Right atrium auricular region (tissue), 2 donors: ENCODE data around the gene C20orf202. TPM values are rescaled to one million over a fixed set of nuclear protein-coding genes. Genes with fewer than 3 reads are reported as not detected.

ENCODE experiments used
- DNase-seq: peaks from one replicate; pipeline ENCODE4 v3.0.0-alpha.2; 2019; ENCODE audit warnings: low spot score
- H3K27ac ChIP-seq, 2 donors: fragments of 200-600 bp; sonication (generic); 1 replicate in 1 of 2; 2 replicates in 1 of 2; pipeline ENCODE4 v1.5.1; 2016 to 2019
- H3K27me3 ChIP-seq, 2 donors: fragments of 200-600 bp; sonication (generic); one replicate each; pipeline versions ENCODE4 v1.5.1 to v1.6.0; 2017 to 2019
- H3K36me3 ChIP-seq: fragments of 200-600 bp; sonication (generic); one replicate; pipeline ENCODE4 v1.5.1; 2016
- H3K4me1 ChIP-seq, 2 donors: fragments of 200-600 bp; sonication (generic); one replicate each; pipeline versions ENCODE4 v1.5.1 to v1.6.0; 2017 to 2019
- H3K4me3 ChIP-seq, 2 donors: fragments of 200-600 bp; sonication (generic); 1 replicate in 1 of 2; 2 replicates in 1 of 2; pipeline ENCODE4 v1.5.1; 2017 to 2019; ENCODE audit warnings: mild to moderate bottlenecking in 1 of 2, moderate library complexity in 1 of 2
- H3K9me3 ChIP-seq, 2 donors: fragments of 200-600 bp; sonication (generic); one replicate each; pipeline ENCODE4 v1.5.1; 2019
- total RNA-seq, 2 donors: library from RNA; depleted of rRNA; stranded (reverse); fragments of >200 nt; gene quantifications; one replicate each; pipeline ENCODE4 v1.1.0, GENCODE V29; 2016
- TF ChIP-seq, protein P1 (sequence below), 2 donors: fragments of 200-600 bp; sonication (generic); IDR thresholded peaks; one replicate each; pipeline ENCODE4 v1.5.1; 2019; ENCODE audit warnings: antibody characterized with exemption in 2 of 2

C20orf202 gene
- total RNA-seq, 2 donors from 2014 or later, result 0.20 TPM; not detected in 1

DNA sequence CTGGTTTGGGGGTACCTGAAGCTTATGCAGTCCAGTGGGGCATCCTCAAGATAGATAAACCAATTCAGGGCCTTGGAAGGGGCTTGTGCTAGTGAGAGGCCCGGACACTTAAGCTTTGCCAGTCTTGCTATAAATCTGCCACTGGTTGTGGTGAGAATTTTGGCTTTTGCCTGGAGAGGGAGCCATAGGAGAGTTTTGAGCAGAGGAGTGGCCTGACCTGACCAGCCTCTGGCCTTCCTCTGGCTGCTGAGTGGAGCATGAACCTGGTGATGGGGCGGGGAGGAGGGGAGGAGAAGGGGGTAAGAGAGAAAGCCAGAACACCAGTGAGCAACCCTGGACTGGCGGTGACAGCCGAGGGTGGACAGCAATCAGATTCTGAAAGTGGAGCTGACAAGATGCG is 25.6 kb upstream of the C20orf202 start:
- Histone ChIP-seq H3K36me3 (no peaks in the 10 kb centered on the region), H3K27me3 (no peaks in the 10 kb centered on the region), H3K9me3 (no peaks in the 10 kb centered on the region), H3K4me3 (no peak overlapping the region), H3K4me1 (no peaks in the 10 kb centered on the region), H3K27ac (no peak overlapping the region)
- TF ChIP-seq, protein P1, sequence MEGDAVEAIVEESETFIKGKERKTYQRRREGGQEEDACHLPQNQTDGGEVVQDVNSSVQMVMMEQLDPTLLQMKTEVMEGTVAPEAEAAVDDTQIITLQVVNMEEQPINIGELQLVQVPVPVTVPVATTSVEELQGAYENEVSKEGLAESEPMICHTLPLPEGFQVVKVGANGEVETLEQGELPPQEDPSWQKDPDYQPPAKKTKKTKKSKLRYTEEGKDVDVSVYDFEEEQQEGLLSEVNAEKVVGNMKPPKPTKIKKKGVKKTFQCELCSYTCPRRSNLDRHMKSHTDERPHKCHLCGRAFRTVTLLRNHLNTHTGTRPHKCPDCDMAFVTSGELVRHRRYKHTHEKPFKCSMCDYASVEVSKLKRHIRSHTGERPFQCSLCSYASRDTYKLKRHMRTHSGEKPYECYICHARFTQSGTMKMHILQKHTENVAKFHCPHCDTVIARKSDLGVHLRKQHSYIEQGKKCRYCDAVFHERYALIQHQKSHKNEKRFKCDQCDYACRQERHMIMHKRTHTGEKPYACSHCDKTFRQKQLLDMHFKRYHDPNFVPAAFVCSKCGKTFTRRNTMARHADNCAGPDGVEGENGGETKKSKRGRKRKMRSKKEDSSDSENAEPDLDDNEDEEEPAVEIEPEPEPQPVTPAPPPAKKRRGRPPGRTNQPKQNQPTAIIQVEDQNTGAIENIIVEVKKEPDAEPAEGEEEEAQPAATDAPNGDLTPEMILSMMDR (IDR thresholded peaks at IDR 0.05), result peak in 1 of 2 donors; percentile 13
- DNase-seq, result no peak

DNA sequence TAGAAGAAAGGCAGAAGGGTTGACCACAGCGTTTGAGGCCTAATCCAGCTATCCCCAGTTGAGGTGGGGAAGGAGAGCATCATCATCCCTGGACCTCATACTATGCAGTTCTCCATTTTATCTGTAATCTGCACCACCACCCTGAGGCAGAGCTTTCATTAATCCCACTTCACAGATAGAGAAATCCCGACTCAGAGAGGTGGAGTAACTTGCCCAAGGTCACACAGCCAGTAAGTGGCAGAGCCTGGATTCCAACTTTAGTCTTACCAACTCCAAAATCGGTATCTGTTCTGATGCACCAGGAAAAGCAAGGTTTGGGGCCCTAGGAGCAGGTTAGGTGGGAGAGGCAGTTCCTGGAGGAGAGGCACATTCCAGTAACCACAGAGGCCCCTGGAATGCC is 25.2 kb upstream of the C20orf202 start:
- H3K9me3 ChIP-seq, result no peaks in the 10 kb centered on the region
- no peak overlapping the region for H3K27ac ChIP-seq
- TF ChIP-seq, protein P1 (IDR thresholded peaks at IDR 0.05), result no peak
- no peaks in the 10 kb centered on the region for H3K27me3 ChIP-seq
- no peak for DNase-seq
- H3K4me3 ChIP-seq, result no peak overlapping the region
- H3K4me1 ChIP-seq, result no peaks in the 10 kb centered on the region
- no peaks in the 10 kb centered on the region for H3K36me3 ChIP-seq

DNA sequence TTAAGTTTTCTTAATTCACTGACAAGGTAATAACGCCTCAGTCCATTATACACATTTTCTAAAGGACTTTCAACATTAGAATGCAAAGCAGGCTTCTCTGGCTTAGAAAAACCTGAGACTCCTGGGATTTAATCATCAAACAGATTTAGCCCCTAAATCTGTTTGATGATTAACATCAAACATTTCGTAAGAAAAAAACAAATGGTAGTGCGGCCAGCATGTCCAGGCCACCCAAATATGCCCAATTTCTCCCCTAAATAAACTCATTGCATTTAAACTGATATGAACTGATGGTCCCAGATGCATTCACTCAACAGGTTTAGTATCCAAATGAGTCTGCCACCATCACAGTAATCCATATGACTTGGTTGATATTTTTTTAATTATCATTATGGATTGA is 24.6 kb upstream of the C20orf202 start:
- Histone ChIP-seq H3K4me3 (no peak overlapping the region), H3K9me3 (no peaks in the 10 kb centered on the region), H3K27ac (no peak overlapping the region), H3K36me3 (no peaks in the 10 kb centered on the region), H3K27me3 (no peaks in the 10 kb centered on the region), H3K4me1 (peaks cover 0 to 2% of the 10 kb centered on the region in 2 donors)
- TF ChIP-seq, protein P1 (IDR thresholded peaks at IDR 0.05), result no peak
- DNase-seq, result no peak

DNA sequence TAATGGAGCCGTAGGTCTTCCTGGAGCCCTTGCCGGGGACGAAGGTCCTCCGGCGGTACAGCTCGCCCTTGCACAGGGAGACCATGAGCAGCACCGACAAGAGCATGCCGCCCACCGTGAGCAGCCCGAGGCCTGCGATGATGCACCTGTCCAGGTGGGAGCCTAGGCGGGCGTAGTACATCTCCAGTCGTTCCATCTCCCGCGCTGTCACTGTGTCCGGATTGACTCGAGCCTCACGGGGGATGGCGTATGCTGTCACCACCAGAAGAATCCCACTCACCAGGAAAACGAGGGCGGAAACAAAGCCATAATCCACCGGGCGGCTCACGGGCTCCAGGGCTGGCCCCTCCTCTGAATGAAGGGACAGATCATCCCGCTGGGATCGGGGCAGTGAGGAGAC is 22.3 kb upstream of the C20orf202 start:
- DNase-seq, result no peak
- Histone ChIP-seq H3K36me3 (no peaks in the 10 kb centered on the region), H3K4me1 (peaks cover 0 to 19% of the 10 kb centered on the region in 2 donors), H3K9me3 (no peaks in the 10 kb centered on the region), H3K4me3 (no peak overlapping the region), H3K27me3 (no peaks in the 10 kb centered on the region), H3K27ac (no peak overlapping the region)
- TF ChIP-seq, protein P1 (IDR thresholded peaks at IDR 0.05), result no peak

DNA sequence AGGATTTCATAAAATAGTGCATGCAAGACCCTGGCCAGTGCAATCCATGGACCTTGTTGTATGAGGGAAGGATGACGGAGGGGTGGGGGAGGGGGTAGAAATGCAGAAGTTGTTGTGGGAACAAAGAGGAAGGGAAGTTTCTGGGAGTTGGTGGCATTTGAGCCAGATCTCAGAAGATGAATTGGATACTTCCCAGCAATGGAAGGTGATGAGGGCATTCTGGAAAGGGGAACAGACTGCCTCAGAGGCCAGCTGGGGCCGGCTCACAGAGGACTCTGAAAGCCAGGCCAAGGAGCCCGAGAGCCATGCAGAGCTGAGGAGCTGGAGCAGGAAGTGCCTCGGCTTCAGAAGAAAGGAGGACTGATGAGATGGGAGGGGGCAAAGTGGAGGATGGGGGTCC is 21.1 kb upstream of the C20orf202 start:
- H3K4me3 ChIP-seq, result no peak overlapping the region
- no peaks in the 10 kb centered on the region for H3K36me3 ChIP-seq
- H3K27me3 ChIP-seq, result no peaks in the 10 kb centered on the region
- no peak overlapping the region for H3K27ac ChIP-seq
- DNase-seq, result no peak
- no peaks in the 10 kb centered on the region for H3K9me3 ChIP-seq
- TF ChIP-seq, protein P1 (IDR thresholded peaks at IDR 0.05), result no peak
- peaks cover 0 to 29% of the 10 kb centered on the region in 2 donors for H3K4me1 ChIP-seq

DNA sequence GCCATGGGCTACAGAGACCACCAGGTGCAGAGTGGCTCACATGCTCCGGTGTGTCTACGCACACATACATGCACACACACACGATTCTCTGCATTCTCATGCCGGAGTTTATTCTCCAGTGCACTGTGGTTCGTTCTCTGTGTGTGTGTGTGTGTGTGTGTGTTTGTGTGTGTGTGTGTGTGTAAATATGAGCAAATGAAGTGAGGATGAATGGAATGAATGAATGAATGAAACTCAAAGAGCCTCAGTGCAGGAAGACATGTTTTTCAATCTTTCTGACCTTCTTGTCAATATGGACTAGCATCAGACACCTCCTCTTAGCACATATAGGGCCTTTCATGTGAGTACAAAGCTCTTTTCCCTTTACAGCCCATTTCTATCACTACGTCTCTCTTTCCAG is 20.1 kb upstream of the C20orf202 start:
- no peak for DNase-seq
- H3K4me1 ChIP-seq, result peaks cover 0 to 37% of the 10 kb centered on the region in 2 donors
- TF ChIP-seq, protein P1 (IDR thresholded peaks at IDR 0.05), result no peak
- H3K4me3 ChIP-seq, result no peak overlapping the region
- H3K36me3 ChIP-seq, result no peaks in the 10 kb centered on the region
- H3K27ac ChIP-seq, result no peak overlapping the region
- H3K27me3 ChIP-seq, result no peaks in the 10 kb centered on the region
- no peaks in the 10 kb centered on the region for H3K9me3 ChIP-seq
